ENCODE results near the gene SLC50A1.

DNA sequence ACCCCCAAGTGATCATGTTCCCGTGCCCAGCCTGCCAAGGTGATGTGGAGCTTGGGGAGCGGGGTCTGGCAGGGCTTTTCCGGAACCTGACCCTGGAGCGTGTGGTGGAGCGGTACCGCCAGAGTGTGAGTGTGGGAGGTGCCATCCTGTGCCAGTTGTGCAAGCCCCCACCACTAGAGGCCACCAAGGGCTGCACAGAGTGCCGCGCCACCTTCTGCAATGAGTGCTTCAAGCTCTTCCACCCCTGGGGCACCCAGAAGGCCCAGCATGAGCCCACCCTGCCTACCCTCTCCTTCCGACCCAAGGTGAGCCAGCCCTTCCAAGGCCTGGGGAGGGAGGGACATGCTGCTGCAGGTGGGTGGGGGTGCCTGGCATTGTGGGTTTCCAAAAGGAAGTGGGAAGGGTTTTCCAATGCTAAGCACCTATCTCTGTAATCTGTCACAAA lies 40.3 kb downstream of the SLC50A1 start:
- TF ChIP-seq, protein P1, sequence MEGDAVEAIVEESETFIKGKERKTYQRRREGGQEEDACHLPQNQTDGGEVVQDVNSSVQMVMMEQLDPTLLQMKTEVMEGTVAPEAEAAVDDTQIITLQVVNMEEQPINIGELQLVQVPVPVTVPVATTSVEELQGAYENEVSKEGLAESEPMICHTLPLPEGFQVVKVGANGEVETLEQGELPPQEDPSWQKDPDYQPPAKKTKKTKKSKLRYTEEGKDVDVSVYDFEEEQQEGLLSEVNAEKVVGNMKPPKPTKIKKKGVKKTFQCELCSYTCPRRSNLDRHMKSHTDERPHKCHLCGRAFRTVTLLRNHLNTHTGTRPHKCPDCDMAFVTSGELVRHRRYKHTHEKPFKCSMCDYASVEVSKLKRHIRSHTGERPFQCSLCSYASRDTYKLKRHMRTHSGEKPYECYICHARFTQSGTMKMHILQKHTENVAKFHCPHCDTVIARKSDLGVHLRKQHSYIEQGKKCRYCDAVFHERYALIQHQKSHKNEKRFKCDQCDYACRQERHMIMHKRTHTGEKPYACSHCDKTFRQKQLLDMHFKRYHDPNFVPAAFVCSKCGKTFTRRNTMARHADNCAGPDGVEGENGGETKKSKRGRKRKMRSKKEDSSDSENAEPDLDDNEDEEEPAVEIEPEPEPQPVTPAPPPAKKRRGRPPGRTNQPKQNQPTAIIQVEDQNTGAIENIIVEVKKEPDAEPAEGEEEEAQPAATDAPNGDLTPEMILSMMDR (conservative IDR thresholded peaks at IDR 0.05 in 1 of 2, IDR thresholded peaks at IDR 0.05 in 1 of 2; ENCODE audit: low read depth in 1 of 2, low read length in 2 of 2), result no peak
- TF ChIP-seq EZH2 (IDR thresholded peaks at IDR 0.05; ENCODE audit: low read length, missing control alignments), result no peak
